IPS-18a (cell line): Measurements from ENCODE around the gene RNLS.

Experiments
- H3K27ac ChIP-seq: one replicate; pipeline ENCODE4 v1.5.1; 2013; ENCODE audit warnings: low read length
- H3K27me3 ChIP-seq: one replicate; pipeline ENCODE4 v1.6.1; 2013; ENCODE audit warnings: mild to moderate bottlenecking, low read length; ENCODE audit not compliant: control insufficient read depth, insufficient read depth
- H3K36me3 ChIP-seq: one replicate; pipeline ENCODE4 v1.6.1; 2013; ENCODE audit warnings: low read depth, low read length; ENCODE audit not compliant: control insufficient read depth
- H3K4me1 ChIP-seq: one replicate; pipeline ENCODE4 v1.6.1; 2013; ENCODE audit warnings: low read depth, low read length; ENCODE audit not compliant: control insufficient read depth
- H3K4me3 ChIP-seq: one replicate; pipeline ENCODE4 v1.5.1; 2013; ENCODE audit warnings: low read length
- H3K9ac ChIP-seq: one replicate; pipeline ENCODE4 v1.6.1; 2013; ENCODE audit warnings: mild to moderate bottlenecking, low read length, moderate library complexity
- H3K9me3 ChIP-seq: one replicate; pipeline ENCODE4 v1.6.1; 2013; ENCODE audit warnings: low read depth, low read length; ENCODE audit not compliant: control insufficient read depth

The RNLS gene

GRCh38 chr10:88297103-88297502 lies 286.0 kb downstream of the RNLS start:
- H3K27me3 ChIP-seq, result no peaks in the 10 kb centered on the region
- no peaks in the 10 kb centered on the region for H3K36me3 ChIP-seq
- no peaks in the 10 kb centered on the region for H3K9me3 ChIP-seq
- H3K27ac ChIP-seq, result no peak overlapping the region
- H3K9ac ChIP-seq, result no peak overlapping the region
- no peaks in the 10 kb centered on the region for H3K4me1 ChIP-seq
- H3K4me3 ChIP-seq, result no peak overlapping the region

GRCh38 chr10:88293651-88294230 lies 289.4 kb downstream of the RNLS start:
- Histone ChIP-seq H3K9me3 (no peaks in the 10 kb centered on the region), H3K4me1 (no peaks in the 10 kb centered on the region), H3K36me3 (no peaks in the 10 kb centered on the region), H3K27ac (no peak overlapping the region), H3K9ac (no peak overlapping the region), H3K4me3 (no peak overlapping the region), H3K27me3 (no peaks in the 10 kb centered on the region)

DNA sequence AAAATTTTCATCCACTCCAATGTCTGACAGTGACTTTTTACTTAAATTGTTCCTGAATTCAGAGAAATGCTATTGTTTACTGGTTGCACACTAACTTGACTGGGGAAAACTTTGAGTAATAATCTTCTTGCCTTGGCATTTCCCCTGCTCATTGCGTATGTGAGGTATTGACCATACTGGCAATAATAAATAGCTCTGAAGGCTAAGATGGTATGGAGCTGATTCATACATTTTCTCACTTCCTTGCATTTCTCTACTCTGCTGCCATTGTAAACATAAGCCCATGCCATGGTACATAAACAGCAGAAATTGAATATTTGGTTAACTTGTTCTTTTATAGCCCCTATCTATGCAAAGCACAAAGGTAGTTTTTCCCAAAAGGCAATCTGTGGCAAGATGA lies 290.0 kb downstream of the RNLS start:
- Histone ChIP-seq H3K4me1 (no peaks in the 10 kb centered on the region), H3K4me3 (no peak overlapping the region), H3K27ac (no peak overlapping the region)

DNA sequence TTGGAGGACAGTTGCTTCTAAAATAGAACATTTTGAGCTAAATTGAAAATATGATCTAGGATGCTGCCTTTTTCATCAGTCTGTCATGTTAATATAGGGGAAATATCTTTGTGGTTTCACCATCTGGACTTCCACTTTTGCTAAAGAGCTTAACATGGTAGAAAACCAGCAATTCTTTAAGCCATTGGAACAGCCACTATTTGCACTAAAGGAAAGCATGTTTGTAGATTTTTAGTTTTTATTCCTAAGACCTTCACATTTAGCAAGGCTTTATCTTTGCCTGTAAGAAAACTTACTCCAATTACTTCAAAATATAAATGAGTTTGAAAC lies 291.0 kb downstream of the RNLS start:
- H3K4me1 ChIP-seq, result no peaks in the 10 kb centered on the region
- no peak overlapping the region for H3K27ac ChIP-seq
- H3K9ac ChIP-seq, result no peak overlapping the region
- no peaks in the 10 kb centered on the region for H3K36me3 ChIP-seq
- H3K27me3 ChIP-seq, result no peaks in the 10 kb centered on the region
- H3K4me3 ChIP-seq, result no peak overlapping the region
- H3K9me3 ChIP-seq, result no peaks in the 10 kb centered on the region

More for the DNA sequence above, 290.0 kb downstream of the RNLS start:
- H3K27me3 ChIP-seq, result no peaks in the 10 kb centered on the region
- H3K9me3 ChIP-seq, result no peaks in the 10 kb centered on the region
- no peak overlapping the region for H3K9ac ChIP-seq
- no peaks in the 10 kb centered on the region for H3K36me3 ChIP-seq

- Histone ChIP-seq H3K27ac (no peak overlapping the region), H3K27me3 (no peaks in the 10 kb centered on the region), H3K4me3 (no peak overlapping the region), H3K4me1 (no peaks in the 10 kb centered on the region), H3K9ac (no peak overlapping the region), H3K9me3 (no peaks in the 10 kb centered on the region), H3K36me3 (no peaks in the 10 kb centered on the region)
These were observed 291.6 kb downstream of the RNLS start for GRCh38 chr10:88291289-88292184.

DNA sequence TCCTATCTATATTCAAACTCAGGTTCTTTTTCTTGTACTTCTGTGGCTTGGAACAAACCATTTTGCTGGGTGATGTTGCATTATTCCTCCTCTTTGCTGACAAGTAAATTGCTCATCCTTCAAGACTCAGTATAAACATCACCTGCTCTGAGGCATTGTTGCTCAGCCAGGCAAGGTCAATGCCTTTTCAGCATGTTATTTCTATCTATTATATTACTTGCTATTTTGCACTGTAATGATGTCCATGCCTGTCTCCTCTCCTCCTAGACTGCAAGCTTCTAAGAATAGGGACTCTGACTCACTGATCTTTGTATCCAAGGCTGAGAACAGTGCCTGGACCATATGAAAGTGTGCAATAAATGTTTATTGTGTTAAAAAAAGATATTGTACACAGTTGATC lies 293.8 kb downstream of the RNLS start:
- Histone ChIP-seq H3K27ac (no peak overlapping the region), H3K9ac (no peak overlapping the region), H3K4me3 (no peak overlapping the region), H3K9me3 (no peaks in the 10 kb centered on the region), H3K4me1 (no peaks in the 10 kb centered on the region), H3K27me3 (no peaks in the 10 kb centered on the region), H3K36me3 (no peaks in the 10 kb centered on the region)

- Histone ChIP-seq H3K27ac (no peak overlapping the region), H3K27me3 (no peaks in the 10 kb centered on the region), H3K4me1 (no peaks in the 10 kb centered on the region)
These were observed 294.6 kb downstream of the RNLS start for GRCh38 chr10:88288320-88289059.

DNA sequence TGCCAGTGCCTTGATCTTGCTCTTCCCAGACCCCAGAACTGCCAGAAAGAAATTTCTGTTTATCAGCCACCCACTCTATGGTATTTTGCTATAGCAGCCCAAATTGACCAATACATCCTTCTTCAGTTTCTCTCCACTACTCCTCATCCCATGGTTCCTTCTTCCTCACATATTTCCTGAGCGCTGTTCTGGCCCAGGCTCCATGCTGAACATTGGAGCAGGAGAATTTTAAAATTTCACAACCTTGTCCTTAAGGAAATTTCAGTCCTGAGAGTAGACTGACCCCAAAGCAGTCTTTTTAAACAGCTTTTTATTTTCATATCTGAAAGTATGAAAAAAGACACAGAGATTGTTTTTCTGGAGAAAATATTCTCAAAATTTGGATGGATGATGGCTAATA lies 297.1 kb downstream of the RNLS start:
- no peaks in the 10 kb centered on the region for H3K9me3 ChIP-seq
- H3K36me3 ChIP-seq, result no peaks in the 10 kb centered on the region
- H3K27me3 ChIP-seq, result no peaks in the 10 kb centered on the region
- H3K4me3 ChIP-seq, result no peak overlapping the region
- no peak overlapping the region for H3K9ac ChIP-seq
- H3K4me1 ChIP-seq, result peaks cover 5% of the 10 kb centered on the region
- H3K27ac ChIP-seq, result no peak overlapping the region

More at GRCh38 chr10:88288320-88289059, 294.6 kb downstream of the RNLS start:
- Histone ChIP-seq H3K9me3 (no peaks in the 10 kb centered on the region), H3K9ac (no peak overlapping the region), H3K36me3 (no peaks in the 10 kb centered on the region), H3K4me3 (no peak overlapping the region)

- H3K27ac ChIP-seq, result no peak overlapping the region
- H3K9ac ChIP-seq, result no peak overlapping the region
- peaks cover 5% of the 10 kb centered on the region for H3K4me1 ChIP-seq
These were observed 301.3 kb downstream of the RNLS start for GRCh38 chr10:88281592-88282347.

GRCh38 chr10:88280518-88280917 lies 302.6 kb downstream of the RNLS start:
- no peaks in the 10 kb centered on the region for H3K36me3 ChIP-seq
- no peak overlapping the region for H3K9ac ChIP-seq
- H3K9me3 ChIP-seq, result no peaks in the 10 kb centered on the region
- no peak overlapping the region for H3K27ac ChIP-seq
- no peaks in the 10 kb centered on the region for H3K27me3 ChIP-seq
- peaks cover 5% of the 10 kb centered on the region for H3K4me1 ChIP-seq
- no peak overlapping the region for H3K4me3 ChIP-seq

More at GRCh38 chr10:88281592-88282347, 301.3 kb downstream of the RNLS start:
- no peaks in the 10 kb centered on the region for H3K9me3 ChIP-seq
- H3K27me3 ChIP-seq, result no peaks in the 10 kb centered on the region
- H3K36me3 ChIP-seq, result no peaks in the 10 kb centered on the region
- H3K4me3 ChIP-seq, result no peak overlapping the region

DNA sequence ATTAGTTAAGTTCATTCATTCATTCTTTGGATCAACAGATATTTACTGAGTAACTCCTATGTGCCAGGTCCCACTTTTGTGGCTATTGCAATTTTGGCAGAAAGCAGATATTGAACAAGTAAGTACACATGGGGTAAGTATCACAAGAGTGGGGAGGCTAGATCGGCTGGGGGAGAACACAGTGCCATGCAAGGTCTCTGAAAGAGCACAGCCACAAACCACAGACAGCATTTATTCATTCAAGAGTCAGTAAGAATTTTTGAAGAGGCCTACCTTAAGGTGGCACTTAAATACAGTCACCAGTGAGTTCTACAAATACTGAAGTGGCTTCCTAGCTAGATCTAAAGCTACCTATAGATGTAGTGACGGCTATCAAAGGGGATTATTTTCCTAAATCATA lies 304.2 kb downstream of the RNLS start:
- Histone ChIP-seq H3K9me3 (no peaks in the 10 kb centered on the region), H3K4me1 (peaks cover 5% of the 10 kb centered on the region), H3K36me3 (no peaks in the 10 kb centered on the region), H3K27me3 (no peaks in the 10 kb centered on the region), H3K27ac (no peak overlapping the region), H3K9ac (no peak overlapping the region), H3K4me3 (no peak overlapping the region)
